IgD-negative memory B cell (primary cell): ENCODE data around the gene MAGI2. TPM values are rescaled to one million over a fixed set of nuclear protein-coding genes. Genes with fewer than 3 reads are reported as not detected.
A peak's percentile ranks its signal among the peaks of the same experiment; 100 is the strongest.

Source experiments
- H3K27ac Mint-ChIP-seq, 3 donors: one replicate each; pipeline ENCODE4 v1.8.0; 2020 to 2022; ENCODE audit warnings: mild to moderate bottlenecking in 3 of 3, mixed read lengths in 3 of 3, moderate library complexity in 1 of 3
- H3K27me3 Mint-ChIP-seq: one replicate; pipeline ENCODE4 v1.8.0; 2021; ENCODE audit warnings: mixed read lengths
- H3K36me3 Mint-ChIP-seq: one replicate; pipeline ENCODE4 v1.8.0; 2020; ENCODE audit warnings: mild to moderate bottlenecking, mixed read lengths
- H3K4me1 Mint-ChIP-seq, 3 donors: one replicate each; pipeline ENCODE4 v1.8.0; 2020 to 2022; ENCODE audit warnings: mixed read lengths in 3 of 3, mild to moderate bottlenecking in 1 of 3
- H3K4me3 Mint-ChIP-seq, 4 donors: one replicate each; pipeline ENCODE4 v1.8.0; 2020 to 2022; ENCODE audit warnings: mild to moderate bottlenecking in 4 of 4, mixed read lengths in 4 of 4, moderate library complexity in 3 of 4
- H3K9me3 Mint-ChIP-seq, 3 donors: one replicate each; pipeline ENCODE4 v1.8.0; 2020 to 2021; ENCODE audit warnings: mixed read lengths in 3 of 3, mild to moderate bottlenecking in 1 of 3
- polyA plus RNA-seq: library from polyadenylated mRNA; unstranded; fragments of 300-500 nt; fragmentation: Illumina TruSeq; gene quantifications from one replicate; pipeline ENCODE4 v1.2.3, GENCODE V29; 2021

MAGI2 gene
- polyA plus RNA-seq, 1 donor from 2014 or later, result not detected

- Mint-ChIP-seq H3K27me3 (peaks cover 2% of the 10 kb centered on the region), H3K9me3 (no peaks in the 10 kb centered on the region), H3K27ac (no peak overlapping the region), H3K36me3 (no peaks in the 10 kb centered on the region), H3K4me1 (peaks cover 0 to 1% (median 0%) of the 10 kb centered on the region in 3 donors), H3K4me3 (no peak overlapping the region)
Measured at GRCh38 chr7:78429878-78430277, 1023.6 kb downstream of the MAGI2 start.

- H3K27ac Mint-ChIP-seq, result no peak overlapping the region
Measured at GRCh38 chr7:78427209-78427608, 1026.3 kb downstream of the MAGI2 start.

GRCh38 chr7:78420001-78420400, 1033.5 kb downstream of the MAGI2 start:
- no peak overlapping the region for H3K4me3 Mint-ChIP-seq
- peaks cover 0 to 7% (median 7%) of the 10 kb centered on the region in 3 donors for H3K9me3 Mint-ChIP-seq
- no peaks in the 10 kb centered on the region for H3K36me3 Mint-ChIP-seq
- no peak overlapping the region for H3K27ac Mint-ChIP-seq
- no peaks in the 10 kb centered on the region for H3K4me1 Mint-ChIP-seq
- H3K27me3 Mint-ChIP-seq, result no peaks in the 10 kb centered on the region

More at GRCh38 chr7:78427209-78427608, 1026.3 kb downstream of the MAGI2 start:
- no peaks in the 10 kb centered on the region for H3K27me3 Mint-ChIP-seq
- no peaks in the 10 kb centered on the region for H3K36me3 Mint-ChIP-seq
- peaks cover 0 to 2% (median 0%) of the 10 kb centered on the region in 3 donors for H3K9me3 Mint-ChIP-seq
- peak overlapping the region in 1 of 4 donors; percentile 9 for H3K4me3 Mint-ChIP-seq
- peaks cover 0 to 1% (median 0%) of the 10 kb centered on the region in 3 donors for H3K4me1 Mint-ChIP-seq

GRCh38 chr7:78417180-78417853, 1036.2 kb downstream of the MAGI2 start:
- Mint-ChIP-seq H3K36me3 (no peaks in the 10 kb centered on the region), H3K27me3 (peaks cover 3% of the 10 kb centered on the region), H3K9me3 (peaks cover 3 to 8% (median 7%) of the 10 kb centered on the region in 3 donors), H3K4me1 (no peaks in the 10 kb centered on the region), H3K27ac (no peak overlapping the region), H3K4me3 (no peak overlapping the region)

GRCh38 chr7:78413568-78413967, 1039.9 kb downstream of the MAGI2 start:
- H3K27me3 Mint-ChIP-seq, result peaks cover 3% of the 10 kb centered on the region
- H3K27ac Mint-ChIP-seq, result no peak overlapping the region
- H3K4me1 Mint-ChIP-seq, result no peaks in the 10 kb centered on the region
- no peak overlapping the region for H3K4me3 Mint-ChIP-seq
- peaks cover 5 to 11% (median 6%) of the 10 kb centered on the region in 3 donors for H3K9me3 Mint-ChIP-seq
- no peaks in the 10 kb centered on the region for H3K36me3 Mint-ChIP-seq

- Mint-ChIP-seq H3K4me3 (no peak overlapping the region), H3K36me3 (no peaks in the 10 kb centered on the region), H3K27me3 (peaks cover 3% of the 10 kb centered on the region), H3K9me3 (peaks cover 5 to 11% (median 6%) of the 10 kb centered on the region in 3 donors), H3K4me1 (no peaks in the 10 kb centered on the region), H3K27ac (no peak overlapping the region)
Measured at GRCh38 chr7:78412216-78412858, 1041.1 kb downstream of the MAGI2 start.

GRCh38 chr7:78407031-78407430, 1046.4 kb downstream of the MAGI2 start:
- Mint-ChIP-seq H3K27ac (no peak overlapping the region), H3K36me3 (no peaks in the 10 kb centered on the region), H3K4me3 (no peak overlapping the region), H3K27me3 (no peaks in the 10 kb centered on the region), H3K9me3 (peaks cover under 1 to 2% (median under 1%) of the 10 kb centered on the region in 3 donors), H3K4me1 (no peaks in the 10 kb centered on the region)

GRCh38 chr7:78406531-78406930, 1046.9 kb downstream of the MAGI2 start:
- no peaks in the 10 kb centered on the region for H3K36me3 Mint-ChIP-seq
- H3K4me1 Mint-ChIP-seq, result no peaks in the 10 kb centered on the region

GRCh38 chr7:78402096-78402495, 1051.4 kb downstream of the MAGI2 start:
- Mint-ChIP-seq H3K27me3 (no peaks in the 10 kb centered on the region), H3K4me3 (no peak overlapping the region), H3K9me3 (peaks cover 0 to 3% (median 2%) of the 10 kb centered on the region in 3 donors), H3K36me3 (peaks cover 2% of the 10 kb centered on the region), H3K27ac (no peak overlapping the region), H3K4me1 (no peaks in the 10 kb centered on the region)

More at GRCh38 chr7:78406531-78406930, 1046.9 kb downstream of the MAGI2 start:
- H3K27ac Mint-ChIP-seq, result no peak overlapping the region
- no peaks in the 10 kb centered on the region for H3K27me3 Mint-ChIP-seq
- no peak overlapping the region for H3K4me3 Mint-ChIP-seq
- H3K9me3 Mint-ChIP-seq, result peaks cover 0 to 3% (median 2%) of the 10 kb centered on the region in 3 donors

GRCh38 chr7:78400038-78400437, 1053.4 kb downstream of the MAGI2 start:
- Mint-ChIP-seq H3K36me3 (peaks cover 2% of the 10 kb centered on the region), H3K27me3 (no peaks in the 10 kb centered on the region), H3K9me3 (peaks cover 0 to 3% (median 2%) of the 10 kb centered on the region in 3 donors), H3K4me3 (no peak overlapping the region), H3K4me1 (no peaks in the 10 kb centered on the region), H3K27ac (no peak overlapping the region)

GRCh38 chr7:78399033-78399769, 1054.3 kb downstream of the MAGI2 start:
- Mint-ChIP-seq H3K4me1 (no peaks in the 10 kb centered on the region), H3K27ac (no peak overlapping the region), H3K27me3 (no peaks in the 10 kb centered on the region), H3K36me3 (peaks cover 2% of the 10 kb centered on the region), H3K4me3 (no peak overlapping the region), H3K9me3 (peaks cover 0 to 5% (median 2%) of the 10 kb centered on the region in 3 donors)

GRCh38 chr7:78398576-78398975, 1054.9 kb downstream of the MAGI2 start:
- Mint-ChIP-seq H3K27ac (no peak overlapping the region), H3K27me3 (no peaks in the 10 kb centered on the region), H3K4me3 (no peak overlapping the region), H3K9me3 (peaks cover 0 to 5% (median 2%) of the 10 kb centered on the region in 3 donors), H3K36me3 (peaks cover 2% of the 10 kb centered on the region), H3K4me1 (no peaks in the 10 kb centered on the region)

GRCh38 chr7:78398081-78398480, 1055.4 kb downstream of the MAGI2 start:
- H3K9me3 Mint-ChIP-seq, result peaks cover 0 to 5% (median 1%) of the 10 kb centered on the region in 3 donors
- H3K4me3 Mint-ChIP-seq, result no peak overlapping the region
- peaks cover 2% of the 10 kb centered on the region for H3K36me3 Mint-ChIP-seq
- H3K4me1 Mint-ChIP-seq, result no peaks in the 10 kb centered on the region
- no peak overlapping the region for H3K27ac Mint-ChIP-seq
- H3K27me3 Mint-ChIP-seq, result no peaks in the 10 kb centered on the region

GRCh38 chr7:78396210-78396609, 1057.3 kb downstream of the MAGI2 start:
- H3K4me3 Mint-ChIP-seq, result no peak overlapping the region
- H3K4me1 Mint-ChIP-seq, result no peaks in the 10 kb centered on the region
- H3K9me3 Mint-ChIP-seq, result peaks cover 0 to 2% (median 0%) of the 10 kb centered on the region in 3 donors
- no peak overlapping the region for H3K27ac Mint-ChIP-seq
- H3K36me3 Mint-ChIP-seq, result no peaks in the 10 kb centered on the region
- H3K27me3 Mint-ChIP-seq, result no peaks in the 10 kb centered on the region
